ENCODE results near the gene CALHM4.

DNA sequence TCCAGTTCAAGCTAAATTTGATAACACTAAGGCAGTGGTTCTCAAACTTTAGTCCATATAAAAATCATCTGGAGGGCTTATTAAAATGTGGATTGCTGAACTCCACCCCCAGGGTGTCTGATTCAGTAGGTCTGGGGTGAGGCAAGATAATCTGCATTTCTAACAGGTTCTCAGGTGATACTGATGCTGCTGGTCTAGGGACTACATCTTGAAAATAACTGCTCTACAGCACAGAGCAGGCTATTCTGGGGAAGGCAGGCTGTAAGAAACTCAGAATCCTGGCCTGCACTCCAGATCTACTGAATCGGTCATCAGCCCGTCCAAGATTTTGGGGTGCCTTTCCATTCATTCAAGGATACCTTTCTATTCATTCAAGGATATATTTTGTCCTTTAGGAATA, 30.7 kb upstream of the CALHM4 start:
- TF ChIP-seq POLR2A (IDR thresholded peaks at IDR 0.05): no peak
- TF ChIP-seq, protein P1, sequence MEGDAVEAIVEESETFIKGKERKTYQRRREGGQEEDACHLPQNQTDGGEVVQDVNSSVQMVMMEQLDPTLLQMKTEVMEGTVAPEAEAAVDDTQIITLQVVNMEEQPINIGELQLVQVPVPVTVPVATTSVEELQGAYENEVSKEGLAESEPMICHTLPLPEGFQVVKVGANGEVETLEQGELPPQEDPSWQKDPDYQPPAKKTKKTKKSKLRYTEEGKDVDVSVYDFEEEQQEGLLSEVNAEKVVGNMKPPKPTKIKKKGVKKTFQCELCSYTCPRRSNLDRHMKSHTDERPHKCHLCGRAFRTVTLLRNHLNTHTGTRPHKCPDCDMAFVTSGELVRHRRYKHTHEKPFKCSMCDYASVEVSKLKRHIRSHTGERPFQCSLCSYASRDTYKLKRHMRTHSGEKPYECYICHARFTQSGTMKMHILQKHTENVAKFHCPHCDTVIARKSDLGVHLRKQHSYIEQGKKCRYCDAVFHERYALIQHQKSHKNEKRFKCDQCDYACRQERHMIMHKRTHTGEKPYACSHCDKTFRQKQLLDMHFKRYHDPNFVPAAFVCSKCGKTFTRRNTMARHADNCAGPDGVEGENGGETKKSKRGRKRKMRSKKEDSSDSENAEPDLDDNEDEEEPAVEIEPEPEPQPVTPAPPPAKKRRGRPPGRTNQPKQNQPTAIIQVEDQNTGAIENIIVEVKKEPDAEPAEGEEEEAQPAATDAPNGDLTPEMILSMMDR (IDR thresholded peaks at IDR 0.05): no peak

All from gastroesophageal sphincter (tissue), 3 donors.